Endothelial cell of umbilical vein (primary cell): Measurements from ENCODE around the gene CBX2. TPM values are rescaled to one million over a fixed set of nuclear protein-coding genes. Genes with fewer than 3 reads are reported as not detected.

Experiments
- BruUV-seq: library from RNA; stranded (reverse); fragments of 400-500 nt; replicated peaks from 2 replicates; lab custom pipeline; 2021; lab: Mats Ljungman, UMichigan
- CTCF ChIA-PET: fragments of 300-600, 350-600 bp; sonication (Branson Sonifier 250); formaldehyde crosslinking; loops from one replicate; lab custom pipeline; 2021; ENCODE audit warnings: antibody characterized with exemption, inconsistent platforms; lab: Charles Lee
- POLR2A ChIA-PET: fragments of 300-600, 350-600 bp; sonication (Branson Sonifier 250); formaldehyde crosslinking; loops from one replicate; lab custom pipeline; 2021; ENCODE audit warnings: antibody characterized with exemption, inconsistent platforms; lab: Charles Lee
- DNase-seq: peaks from one replicate; pipeline ENCODE4 v3.0.0-alpha.2; 2011; ENCODE audit warnings: low read depth, low spot score
- FAIRE-seq: peaks from 2 replicates; lab custom pipeline; 2011; peaks lifted over from hg19 to GRCh38; lab: Jason Lieb, UNC
- H2AFZ ChIP-seq: 2 replicates; pipeline ENCODE4 v1.6.0; 2012; ENCODE audit warnings: low read depth, low read length, control low read depth, inconsistent platforms
- H3K27ac ChIP-seq: 2 replicates; pipeline ENCODE4 v1.5.1; 2011; ENCODE audit warnings: low read depth, mild to moderate bottlenecking, control low read depth, low read length, moderate library complexity; ENCODE audit not compliant: insufficient read depth
- H3K27me3 ChIP-seq, 2 experiments: 2 replicates each; pipeline versions ENCODE4 v1.6.0 to v1.6.1; 2011; ENCODE audit warnings: low read length in 2 of 2, mixed read lengths in 1 of 2; ENCODE audit not compliant: control insufficient read depth in 2 of 2, insufficient read depth in 2 of 2
- H3K36me3 ChIP-seq, 2 experiments: 2 replicates in 1 of 2; 3 replicates in 1 of 2; pipeline ENCODE4 v1.5.1; 2011; ENCODE audit warnings: low read length in 2 of 2, mild to moderate bottlenecking in 1 of 2, moderate library complexity in 1 of 2; ENCODE audit not compliant: control insufficient read depth in 2 of 2, insufficient read depth in 2 of 2; ENCODE audit errors: extremely low read depth in 1 of 2
- H3K4me1 ChIP-seq: 3 replicates; pipeline ENCODE4 v1.5.1; 2011; ENCODE audit warnings: mild to moderate bottlenecking, low read length; ENCODE audit not compliant: control insufficient read depth, insufficient read depth; ENCODE audit errors: extremely low read depth
- H3K4me2 ChIP-seq: 2 replicates; pipeline ENCODE4 v1.6.1; 2011; ENCODE audit warnings: low read length, control low read depth, mixed read lengths; ENCODE audit not compliant: insufficient read depth
- H3K4me3 ChIP-seq, 3 experiments: fragments of 200-600 bp in 1 of 3; sonication (generic), shearing (Covaris generic) in 1 of 3; replicated peaks in 1 of 3; 2 replicates each; pipeline ENCODE4 v1.5.1; 2011 to 2016; ENCODE audit warnings: control low read depth in 3 of 3, low read length in 3 of 3, mild to moderate bottlenecking in 2 of 3, inconsistent platforms in 1 of 3, low read depth in 1 of 3, moderate library complexity in 1 of 3; ENCODE audit not compliant: insufficient read depth in 1 of 3
- H3K79me2 ChIP-seq: 2 replicates; pipeline ENCODE4 v1.6.0; 2012; ENCODE audit warnings: low read length, inconsistent platforms; ENCODE audit not compliant: control insufficient read depth, insufficient read depth
- H3K9ac ChIP-seq: replicated peaks from 2 replicates; pipeline ENCODE3; 2011; ENCODE audit warnings: low read length, control low read depth; ENCODE audit not compliant: insufficient read depth; ENCODE audit errors: extremely low read depth
- H3K9me1 ChIP-seq: replicated peaks from 3 replicates; pipeline ENCODE4 v1.6.0; 2011; ENCODE audit warnings: mild to moderate bottlenecking, low read length; ENCODE audit not compliant: control insufficient read depth, insufficient read depth; ENCODE audit errors: extremely low read depth
- H3K9me3 ChIP-seq: replicated peaks from 2 replicates; pipeline ENCODE4 v1.5.1; 2012; ENCODE audit warnings: low read length, inconsistent platforms; ENCODE audit not compliant: control insufficient read depth, insufficient read depth
- H4K20me1 ChIP-seq: replicated peaks from 2 replicates; pipeline ENCODE3; 2011; ENCODE audit warnings: mild to moderate bottlenecking, low read length; ENCODE audit not compliant: control insufficient read depth, insufficient read depth; ENCODE audit errors: extremely low read depth
- EZH2 ChIP-seq: IDR thresholded peaks from 2 replicates; pipeline ENCODE4 v1.6.1; 2012; ENCODE audit warnings: borderline replicate concordance, low read depth, mild to moderate bottlenecking, moderate library complexity, low read length, inconsistent platforms; ENCODE audit not compliant: severe bottlenecking
- FOS ChIP-seq: IDR thresholded peaks from 2 replicates; pipeline ENCODE4 v1.6.1; 2011; ENCODE audit warnings: mild to moderate bottlenecking, low read length, moderate library complexity, borderline replicate concordance; ENCODE audit not compliant: insufficient read depth
- GATA2 ChIP-seq: IDR thresholded peaks from 2 replicates; pipeline ENCODE4 v1.7.0; 2011; ENCODE audit warnings: low read depth, mild to moderate bottlenecking, moderate library complexity, mixed read lengths, low read length; ENCODE audit not compliant: insufficient read length, insufficient read depth
- JUN ChIP-seq: IDR thresholded peaks from 2 replicates; pipeline ENCODE4 v1.6.1; 2011; ENCODE audit warnings: borderline replicate concordance, low read depth; ENCODE audit not compliant: insufficient read length, insufficient read depth
- MYC ChIP-seq: IDR thresholded peaks from one replicate; pipeline ENCODE4 v1.6.1; 2011; ENCODE audit warnings: mild to moderate bottlenecking, low read depth, low read length
- POLR2A ChIP-seq: IDR thresholded peaks from 2 replicates; pipeline ENCODE4 v1.6.1; 2012; ENCODE audit warnings: low read depth, mild to moderate bottlenecking, control low read depth, low read length
- POLR2AphosphoS5 ChIP-seq: IDR thresholded peaks from 2 replicates; pipeline ENCODE4 v1.6.1; 2012; ENCODE audit warnings: low read depth, mild to moderate bottlenecking, control low read depth, low read length, moderate library complexity; ENCODE audit not compliant: insufficient read depth
- dilution Hi-C: fragments of 300-500 bp; cut with MboI; formaldehyde crosslinking; loops from one replicate; pipeline ENCODE4 v1.15.0; 2019; ENCODE audit warnings: low sequenced_read_pairs; ENCODE audit not compliant: extremely low pct_ligation_motif_present
- intact Hi-C: fragments of 100-400 bp; cut with micrococcal nuclease; formaldehyde crosslinking; loops from one replicate; pipeline ENCODE4 v1.10.0; 2022
- polyA plus RNA-seq, 4 experiments: library from polyadenylated mRNA; depleted of rRNA in 3 of 4; stranded (reverse) in 3 of 4; unstranded in 1 of 4; fragments of >200 nt; gene quantifications; 2 replicates each; pipeline versions ENCODE4 v1.2.1 to v1.2.3, GENCODE V29; 2011 to 2012; ENCODE audit warnings: missing spikeins in 1 of 4
- total RNA-seq: library from RNA; stranded (reverse); gene quantifications from 2 replicates; pipeline ENCODE4 v1.2.3, GENCODE V29; 2021
- TF ChIP-seq, protein P1 (sequence below): IDR thresholded peaks from 2 replicates; pipeline ENCODE4 v1.6.1; 2011; ENCODE audit not compliant: insufficient read depth, insufficient read length
- TF ChIP-seq, protein P2 (sequence below), 2 donors: IDR thresholded peaks; 1 replicate in 1 of 2; 2 replicates in 1 of 2; pipeline ENCODE4 v1.5.1; 2011; ENCODE audit warnings: low read length in 2 of 2, mild to moderate bottlenecking in 2 of 2, moderate library complexity in 2 of 2, control low read depth in 1 of 2, inconsistent platforms in 1 of 2, low read depth in 1 of 2; ENCODE audit not compliant: insufficient read depth in 1 of 2; ENCODE audit errors: extremely low read depth in 1 of 2

CBX2 gene
- total and polyA plus RNA-seq, 2 donors (not counting 3 experiments of a cell fraction or from before 2014, with no cell fraction given): 10.5 to 20.0 TPM

DNA sequence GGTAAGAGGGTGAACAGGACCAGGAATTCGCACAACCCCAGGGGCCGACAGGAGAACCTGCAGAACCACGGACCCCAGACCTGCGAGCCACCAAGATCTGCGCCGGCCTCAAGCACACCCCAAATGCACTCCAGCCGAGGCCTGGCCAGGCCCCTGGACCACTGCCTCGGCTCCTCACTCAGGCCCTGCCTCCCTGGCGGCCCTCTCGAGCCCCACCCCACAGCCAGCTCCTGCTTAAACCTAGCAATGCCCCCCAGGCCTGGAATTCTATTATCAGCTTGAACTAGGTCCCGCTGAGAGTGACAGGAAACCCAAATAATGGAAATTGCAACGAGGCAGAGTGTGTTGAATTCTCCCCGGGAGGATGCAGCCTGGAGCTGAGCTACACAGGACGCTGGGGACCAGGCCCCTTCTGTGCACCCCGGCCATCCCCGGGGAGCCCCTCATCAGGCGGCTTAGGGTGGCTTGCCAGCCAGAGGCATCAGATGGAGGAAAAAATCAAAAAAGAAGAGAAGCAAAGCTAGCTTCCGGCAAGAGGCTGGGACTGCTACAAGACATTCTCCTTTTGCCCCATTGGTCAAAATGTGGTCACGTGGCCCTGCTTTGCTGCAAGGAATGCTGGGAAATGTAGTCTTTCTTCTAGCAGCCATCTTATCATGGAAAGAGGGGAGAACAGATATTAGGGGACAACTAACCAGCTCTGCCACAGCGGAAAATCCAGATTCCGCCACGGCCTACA is 49.6 kb upstream of the CBX2 start:
- ChIA-PET CTCF (interaction anchor here (0.7 to 2.0 kb wide), 4 partner anchors 14 to 336 kb away, joined by 3 to 6 read pairs (median 4); no protein-coding TSS in a partner anchor), POLR2A (no interaction called here)
- no peaks in the 10 kb centered on the region for H3K36me3 ChIP-seq
- H3K27ac ChIP-seq: no peak overlapping the region
- H2AFZ ChIP-seq: peak overlapping the region; percentile 100
- H3K4me2 ChIP-seq: peak overlapping the region; percentile 63
- DNase-seq (peak; percentile 90), FAIRE-seq (peak; percentile 99)
- H3K79me2 ChIP-seq: no peaks in the 10 kb centered on the region
- no peaks in the 10 kb centered on the region for H3K9me3 ChIP-seq
- TF ChIP-seq, protein P1, sequence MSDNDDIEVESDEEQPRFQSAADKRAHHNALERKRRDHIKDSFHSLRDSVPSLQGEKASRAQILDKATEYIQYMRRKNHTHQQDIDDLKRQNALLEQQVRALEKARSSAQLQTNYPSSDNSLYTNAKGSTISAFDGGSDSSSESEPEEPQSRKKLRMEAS: peak; percentile 96
- TF ChIP-seq, protein P2, sequence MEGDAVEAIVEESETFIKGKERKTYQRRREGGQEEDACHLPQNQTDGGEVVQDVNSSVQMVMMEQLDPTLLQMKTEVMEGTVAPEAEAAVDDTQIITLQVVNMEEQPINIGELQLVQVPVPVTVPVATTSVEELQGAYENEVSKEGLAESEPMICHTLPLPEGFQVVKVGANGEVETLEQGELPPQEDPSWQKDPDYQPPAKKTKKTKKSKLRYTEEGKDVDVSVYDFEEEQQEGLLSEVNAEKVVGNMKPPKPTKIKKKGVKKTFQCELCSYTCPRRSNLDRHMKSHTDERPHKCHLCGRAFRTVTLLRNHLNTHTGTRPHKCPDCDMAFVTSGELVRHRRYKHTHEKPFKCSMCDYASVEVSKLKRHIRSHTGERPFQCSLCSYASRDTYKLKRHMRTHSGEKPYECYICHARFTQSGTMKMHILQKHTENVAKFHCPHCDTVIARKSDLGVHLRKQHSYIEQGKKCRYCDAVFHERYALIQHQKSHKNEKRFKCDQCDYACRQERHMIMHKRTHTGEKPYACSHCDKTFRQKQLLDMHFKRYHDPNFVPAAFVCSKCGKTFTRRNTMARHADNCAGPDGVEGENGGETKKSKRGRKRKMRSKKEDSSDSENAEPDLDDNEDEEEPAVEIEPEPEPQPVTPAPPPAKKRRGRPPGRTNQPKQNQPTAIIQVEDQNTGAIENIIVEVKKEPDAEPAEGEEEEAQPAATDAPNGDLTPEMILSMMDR (IDR thresholded peaks at IDR 0.05; ENCODE audit: extremely low read depth in 1 of 2, insufficient read depth in 1 of 2, low read depth in 1 of 2, low read length in 2 of 2): no peak
- no peak overlapping the region for H3K9ac ChIP-seq
- BruUV-seq: no TSS peak
- H3K4me3 ChIP-seq: peak overlapping the region in 1 of 3 experiments; percentile 14
- intact Hi-C loops (no loop called here), dilution Hi-C loops (no loop called here)
- H3K9me1 ChIP-seq: no peaks in the 10 kb centered on the region
- no peaks in the 10 kb centered on the region for H3K27me3 ChIP-seq
- H3K4me1 ChIP-seq: peaks cover 7% of the 10 kb centered on the region
- H4K20me1 ChIP-seq: no peaks in the 10 kb centered on the region

DNA sequence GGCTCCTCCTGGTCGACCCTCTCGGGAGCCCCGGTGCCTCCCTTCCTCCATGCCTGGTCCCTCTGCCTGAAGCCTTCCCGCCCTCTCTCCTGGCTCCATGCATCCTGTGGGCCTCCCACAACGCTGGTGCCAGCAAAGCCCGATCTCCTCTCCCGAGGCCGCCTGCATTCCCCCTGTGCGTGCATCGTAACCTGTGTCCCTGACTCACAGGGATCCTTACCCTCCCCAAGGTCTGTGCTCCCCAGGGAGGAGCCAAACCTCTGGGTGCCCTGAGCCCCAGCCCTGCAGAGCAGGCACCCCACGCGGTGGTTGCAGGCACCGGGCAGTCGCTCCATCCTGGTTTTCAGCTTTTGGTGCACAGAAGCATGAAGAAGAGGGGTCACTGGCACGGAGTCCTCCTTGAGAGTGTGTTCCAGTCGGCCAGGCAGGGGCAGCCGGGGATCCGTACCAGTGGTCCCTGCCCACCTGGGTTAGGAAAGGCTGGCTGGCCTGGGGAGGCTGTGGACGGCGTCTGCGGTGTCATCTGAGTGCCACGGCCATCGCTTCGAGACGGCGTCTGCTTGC is 49.0 kb upstream of the CBX2 start:
- H3K4me2 ChIP-seq: peak overlapping the region; percentile 63
- H3K27ac ChIP-seq: no peak overlapping the region
- intact Hi-C loops: no loop called here
- DNase-seq: no peak
- no peaks in the 10 kb centered on the region for H3K9me1 ChIP-seq
- H3K9me3 ChIP-seq: no peaks in the 10 kb centered on the region
- H3K27me3 ChIP-seq: no peaks in the 10 kb centered on the region
- POLR2A ChIA-PET: no interaction called here
- no peaks in the 10 kb centered on the region for H4K20me1 ChIP-seq
- dilution Hi-C loops: no loop called here
- TF ChIP-seq MYC (no peak), EZH2 (no peak), JUN (no peak), POLR2A (no peak), FOS (no peak), POLR2AphosphoS5 (no peak), GATA2 (no peak)
- TF ChIP-seq, protein P2 (IDR thresholded peaks at IDR 0.05; ENCODE audit: extremely low read depth in 1 of 2, insufficient read depth in 1 of 2, low read depth in 1 of 2, low read length in 2 of 2): no peak
- TF ChIP-seq, protein P1: no peak
- peaks cover 7% of the 10 kb centered on the region for H3K4me1 ChIP-seq
- BruUV-seq: no TSS peak
- FAIRE-seq: no peak
- CTCF ChIA-PET: interaction anchor here (0.7 to 2.0 kb wide), 4 partner anchors 13 to 337 kb away, joined by 3 to 6 read pairs (median 4); no protein-coding TSS in a partner anchor
- peak overlapping the region; percentile 100 for H2AFZ ChIP-seq
- H3K36me3 ChIP-seq: no peaks in the 10 kb centered on the region
- no peak overlapping the region for H3K4me3 ChIP-seq
- no peak overlapping the region for H3K9ac ChIP-seq
- H3K79me2 ChIP-seq: no peaks in the 10 kb centered on the region
